Transverse colon (tissue), 4 donors: ENCODE data around the gene ADGRA3. TPM values are rescaled to one million over a fixed set of nuclear protein-coding genes. Genes with fewer than 3 reads are reported as not detected.

Experiments
- DNase-seq: peaks from one replicate; pipeline ENCODE4 v3.0.0-alpha.2; 2019
- H3K27ac ChIP-seq, 4 donors: fragments of 200-600 bp; sonication (generic); 2 replicates each; pipeline ENCODE4 v1.5.1; 2016 to 2018; ENCODE audit warnings: inconsistent platforms in 4 of 4
- H3K27me3 ChIP-seq: fragments of 200-600 bp; sonication (generic); 2 replicates; pipeline ENCODE4 v1.5.1; 2017; ENCODE audit warnings: inconsistent platforms
- H3K36me3 ChIP-seq, 4 donors: fragments of 200-600 bp; sonication (generic); 2 replicates each; pipeline ENCODE4 v1.5.1; 2017 to 2019; ENCODE audit warnings: inconsistent platforms in 4 of 4
- H3K4me1 ChIP-seq, 4 donors: fragments of 200-600 bp; sonication (generic); 2 replicates each; pipeline ENCODE4 v1.5.1; 2017 to 2020; ENCODE audit warnings: inconsistent platforms in 4 of 4
- H3K4me3 ChIP-seq, 4 donors: fragments of 200-600 bp; sonication (generic); 1 replicate in 1 of 4; 2 replicates in 3 of 4; pipeline versions ENCODE4 v1.5.1 to v1.6.1; 2017 to 2019; ENCODE audit warnings: inconsistent platforms in 4 of 4
- H3K9me3 ChIP-seq, 2 donors: fragments of 200-600 bp; sonication (generic); 2 replicates each; pipeline ENCODE4 v1.5.1; 2017 to 2019; ENCODE audit warnings: inconsistent platforms in 2 of 2
- EP300 ChIP-seq: sonication (generic); formaldehyde crosslinking; IDR thresholded peaks from one replicate; pipeline ENCODE4 v1.6.1; 2017; ENCODE audit warnings: antibody characterized with exemption, low read depth
- POLR2A ChIP-seq: fragments of 450-650 bp; IDR thresholded peaks from one replicate; pipeline ENCODE4 v1.6.1; 2016; ENCODE audit warnings: antibody characterized with exemption, mild to moderate bottlenecking, moderate library complexity
- POLR2AphosphoS5 ChIP-seq, 3 donors: sonication (generic); formaldehyde crosslinking; IDR thresholded peaks; one replicate each; pipeline ENCODE4 v1.6.1; 2016; ENCODE audit warnings: antibody characterized with exemption in 3 of 3
- WGBS, 2 donors: methylation state at CpG; one replicate each; pipeline ENCODE4 v1.1.5; 2018; ENCODE audit warnings: low coverage in 1 of 2; 5-methylcytosine and 5-hydroxymethylcytosine counted together
- in situ Hi-C, 4 donors: fragments of 200-750 bp; cut with MboI; loops; one replicate each; pipeline versions ENCODE4 v1.15.0 to v1.15.1; 2017; ENCODE audit warnings: low sequenced_read_pairs in 3 of 4, low pct_ligation_motif_present in 1 of 4, low pct_unique_long_range_greater_than_20kb in 1 of 4
- intact Hi-C: fragments of 100-400 bp; cut with DNase I; formaldehyde crosslinking; loops from one replicate; pipeline ENCODE4 v1.15.1; 2023; ENCODE audit warnings: low total_unique reads
- total RNA-seq, 4 donors: library from RNA; depleted of rRNA; stranded (reverse); fragments of >200 nt; gene quantifications; one replicate each; pipeline ENCODE4 v1.1.0, GENCODE V29; 2016
- TF ChIP-seq, protein P1 (sequence below), 5 experiments: fragments of 200-600 bp in 3 of 5; fragments of 450-650 bp in 2 of 5; sonication (generic) in 3 of 5; IDR thresholded peaks; 1 replicate in 2 of 5; 2 replicates in 3 of 5; pipeline ENCODE4 v1.5.1; 2016 to 2017; ENCODE audit warnings: antibody characterized with exemption in 5 of 5, inconsistent platforms in 3 of 5, mild to moderate bottlenecking in 2 of 5, moderate library complexity in 1 of 5

ADGRA3 gene
- total RNA-seq, 4 donors from 2014 or later: 76.7 to 126 (median 91.1) TPM

DNA sequence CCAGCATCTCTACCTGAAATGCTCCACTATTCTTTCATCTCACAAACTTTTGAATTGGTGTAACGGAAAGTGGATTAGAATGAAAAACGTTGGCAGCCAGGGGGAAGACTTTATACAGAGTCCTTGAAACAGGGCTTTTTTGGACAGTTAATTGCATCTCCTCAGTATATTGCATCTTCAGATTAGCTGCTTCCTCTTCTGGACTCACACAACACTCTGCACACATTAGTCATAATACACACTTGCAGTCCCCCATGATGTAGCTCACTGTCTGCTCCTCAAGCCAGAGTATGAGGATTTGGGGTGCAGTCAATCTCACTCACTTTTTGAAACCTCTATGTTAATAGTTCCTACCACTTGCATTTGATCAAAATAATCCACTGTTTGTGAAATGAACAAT lies 101.0 kb downstream of the ADGRA3 start:
- Histone ChIP-seq H3K4me1 (no peaks in the 10 kb centered on the region), H3K27ac (no peak overlapping the region), H3K4me3 (no peak overlapping the region), H3K9me3 (no peaks in the 10 kb centered on the region), H3K27me3 (no peaks in the 10 kb centered on the region), H3K36me3 (peaks cover 0 to 5% (median 1%) of the 10 kb centered on the region in 4 donors)
- in situ Hi-C loops (loop anchor here (5.0 to 25.0 kb wide), 5 partner anchors 190 to 277 kb away; partner anchors contain the start of gene GBA3 (in 2 of the 4)), intact Hi-C loops (loop anchor here (5.0 kb wide), 1 partner anchor 272 kb away; no protein-coding TSS in a partner anchor)
- 63 to 69% methylated on average over 2 of the region's 2 CpGs for WGBS, 2 donors
- no peak for TF ChIP-seq EP300
- TF ChIP-seq, protein P1, sequence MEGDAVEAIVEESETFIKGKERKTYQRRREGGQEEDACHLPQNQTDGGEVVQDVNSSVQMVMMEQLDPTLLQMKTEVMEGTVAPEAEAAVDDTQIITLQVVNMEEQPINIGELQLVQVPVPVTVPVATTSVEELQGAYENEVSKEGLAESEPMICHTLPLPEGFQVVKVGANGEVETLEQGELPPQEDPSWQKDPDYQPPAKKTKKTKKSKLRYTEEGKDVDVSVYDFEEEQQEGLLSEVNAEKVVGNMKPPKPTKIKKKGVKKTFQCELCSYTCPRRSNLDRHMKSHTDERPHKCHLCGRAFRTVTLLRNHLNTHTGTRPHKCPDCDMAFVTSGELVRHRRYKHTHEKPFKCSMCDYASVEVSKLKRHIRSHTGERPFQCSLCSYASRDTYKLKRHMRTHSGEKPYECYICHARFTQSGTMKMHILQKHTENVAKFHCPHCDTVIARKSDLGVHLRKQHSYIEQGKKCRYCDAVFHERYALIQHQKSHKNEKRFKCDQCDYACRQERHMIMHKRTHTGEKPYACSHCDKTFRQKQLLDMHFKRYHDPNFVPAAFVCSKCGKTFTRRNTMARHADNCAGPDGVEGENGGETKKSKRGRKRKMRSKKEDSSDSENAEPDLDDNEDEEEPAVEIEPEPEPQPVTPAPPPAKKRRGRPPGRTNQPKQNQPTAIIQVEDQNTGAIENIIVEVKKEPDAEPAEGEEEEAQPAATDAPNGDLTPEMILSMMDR (IDR thresholded peaks at IDR 0.05): no peak
- TF ChIP-seq POLR2AphosphoS5 (IDR thresholded peaks at IDR 0.05): no peak
- no peak for DNase-seq

DNA sequence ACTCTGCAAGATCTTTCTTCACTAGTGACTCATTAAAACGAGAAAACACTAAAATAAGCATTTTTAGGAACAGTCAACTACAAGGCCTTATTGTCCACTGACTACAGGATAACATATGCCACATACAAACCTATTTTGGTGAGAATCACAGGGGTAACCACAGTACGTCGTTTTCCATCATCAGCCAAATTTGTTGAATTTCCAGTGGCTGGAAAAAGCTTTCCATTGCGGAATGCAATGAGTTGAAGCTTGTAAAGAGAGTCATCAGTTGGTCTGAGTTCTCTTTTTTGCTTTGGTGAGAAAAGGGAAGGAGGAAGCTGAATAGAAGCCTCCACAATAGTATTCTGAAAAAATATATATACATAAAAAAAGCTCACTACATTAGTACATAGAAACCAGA lies 102.4 kb downstream of the ADGRA3 start:
- Histone ChIP-seq H3K27ac (no peak overlapping the region), H3K27me3 (no peaks in the 10 kb centered on the region), H3K36me3 (peaks cover 0 to 2% (median 0%) of the 10 kb centered on the region in 4 donors), H3K9me3 (no peaks in the 10 kb centered on the region), H3K4me3 (no peak overlapping the region), H3K4me1 (no peaks in the 10 kb centered on the region)
- intact Hi-C loops: loop anchor here (5.0 kb wide), 1 partner anchor 274 kb away; no protein-coding TSS in a partner anchor
- 80 to 83% methylated on average over 2 to 4 of the region's 4 CpGs for WGBS, 2 donors
- no peak for TF ChIP-seq EP300
- no peak for DNase-seq
- in situ Hi-C loops: loop anchor here (5.0 to 25.0 kb wide), 4 partner anchors 191 to 274 kb away; partner anchors contain the start of gene GBA3 (in 1 of the 4)

DNA sequence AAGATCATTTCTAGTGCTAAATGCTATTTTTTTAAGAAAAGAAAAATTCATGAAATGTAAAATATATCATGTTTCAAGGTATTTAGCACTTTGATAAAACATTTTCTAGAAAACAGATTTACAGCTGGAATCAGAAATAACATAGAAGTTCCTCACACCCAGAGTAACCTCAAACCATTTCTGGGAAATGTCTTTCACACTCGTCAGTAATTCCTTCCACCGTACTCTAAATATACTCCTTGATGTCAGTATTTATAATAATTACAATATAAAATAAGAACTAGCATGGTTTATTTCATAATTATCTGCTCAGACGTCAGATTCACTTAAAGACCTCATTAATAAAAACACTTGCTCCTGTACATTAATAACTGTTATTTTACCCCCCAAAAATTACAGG lies 103.9 kb downstream of the ADGRA3 start:
- Histone ChIP-seq H3K27ac (no peak overlapping the region), H3K4me1 (no peaks in the 10 kb centered on the region), H3K9me3 (no peaks in the 10 kb centered on the region), H3K36me3 (peaks cover 0 to 2% (median 0%) of the 10 kb centered on the region in 4 donors), H3K4me3 (no peak overlapping the region), H3K27me3 (no peaks in the 10 kb centered on the region)
- no peak for DNase-seq
- intact Hi-C loops: loop anchor here (5.0 kb wide), 1 partner anchor 275 kb away; no protein-coding TSS in a partner anchor
- 71 to 78% methylated on average over 3 of the region's 3 CpGs for WGBS, 2 donors
- in situ Hi-C loops: loop anchor here (5.0 to 25.0 kb wide), 4 partner anchors 193 to 275 kb away; partner anchors contain the start of gene GBA3 (in 1 of the 4)
- TF ChIP-seq POLR2AphosphoS5 (IDR thresholded peaks at IDR 0.05): no peak
- TF ChIP-seq, protein P1 (IDR thresholded peaks at IDR 0.05): no peak
- no peak for TF ChIP-seq EP300
- TF ChIP-seq POLR2A: no peak

DNA sequence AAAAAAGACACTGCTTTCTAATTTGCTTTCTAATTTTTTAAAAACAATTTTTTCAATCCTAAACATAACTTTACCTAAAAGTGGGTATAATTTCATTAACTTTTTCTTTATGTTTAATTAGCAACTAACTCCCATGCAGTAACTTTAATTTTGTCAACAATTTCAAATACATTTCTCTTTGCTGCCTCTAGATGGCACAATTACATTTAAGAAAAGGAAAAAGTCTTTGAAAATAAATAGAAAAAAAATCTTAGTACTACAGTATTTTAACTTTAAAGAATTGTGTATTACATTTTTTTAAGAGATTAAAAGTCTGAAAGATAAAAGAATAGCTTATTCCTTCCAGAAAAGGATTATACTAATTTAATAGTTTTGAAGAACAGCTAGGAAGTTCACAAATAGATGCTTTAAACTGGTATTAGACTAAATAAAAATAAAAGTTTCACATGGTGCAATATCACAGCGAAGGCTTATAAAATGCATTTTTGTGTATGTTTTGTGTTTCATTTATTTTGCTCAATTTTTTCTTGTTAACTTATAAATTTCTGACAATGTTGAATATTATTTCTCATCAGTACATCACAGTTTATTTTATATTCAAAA lies 105.1 kb downstream of the ADGRA3 start:
- peaks cover 0 to 10% (median 0%) of the 10 kb centered on the region in 4 donors for H3K36me3 ChIP-seq
- TF ChIP-seq POLR2A (no peak), EP300 (no peak), POLR2AphosphoS5 (IDR thresholded peaks at IDR 0.05) (no peak)
- TF ChIP-seq, protein P1 (IDR thresholded peaks at IDR 0.05): peak; percentile 48 to 69 (median 59)
- in situ Hi-C loops: loop anchor here (5.0 to 25.0 kb wide), 4 partner anchors 194 to 277 kb away; partner anchors contain the start of gene GBA3 (in 1 of the 4)
- no peak overlapping the region for H3K27ac ChIP-seq
- H3K9me3 ChIP-seq: no peaks in the 10 kb centered on the region
- intact Hi-C loops: loop anchor here (5.0 kb wide), 1 partner anchor 277 kb away; no protein-coding TSS in a partner anchor
- DNase-seq: no peak
- H3K27me3 ChIP-seq: no peaks in the 10 kb centered on the region
- H3K4me3 ChIP-seq: no peak overlapping the region
- no peaks in the 10 kb centered on the region for H3K4me1 ChIP-seq
- 72 to 77% methylated on average over 1 of the region's 1 CpG for WGBS, 2 donors
